Measurements from ENCODE around the gene EBI3.
"Not testable (repeated sequence)": the region's sequence is repeated elsewhere in the genome, so short reads cannot be mapped to it uniquely, and the experiment has no call there.

The EBI3 gene

GRCh38 chr19:4186087-4186993 lies 43.0 kb upstream of the EBI3 start:
- no peaks in the 10 kb centered on the region for H3K9me3 ChIP-seq (replicated peaks in 1 of 11)
- no peaks in the 10 kb centered on the region for H3K27me3 ChIP-seq
- H3K9ac ChIP-seq = no peak overlapping the region
- no peak for TF ChIP-seq Cebpa-rat (IDR thresholded peaks at IDR 0.05)
- H3K27ac ChIP-seq = no peak overlapping the region
- H4K20me1 ChIP-seq = peaks cover 0 to 5% (median 0%) of the 10 kb centered on the region in 11 experiments; a peak in 2 of 22 replicates
- H3K4me3 ChIP-seq = no peak overlapping the region
- H3K4me2 ChIP-seq = no peak overlapping the region
- no peaks in the 10 kb centered on the region for H3K36me3 ChIP-seq
- H3K4me1 ChIP-seq = peaks cover 13 to 27% (median 20%) of the 10 kb centered on the region in 10 experiments

- H4K20me1 ChIP-seq = no peaks in the 10 kb centered on the region
- H3K36me3 ChIP-seq = no peaks in the 10 kb centered on the region
- no peak overlapping the region for H3K9ac ChIP-seq
- no peak overlapping the region for H3K27ac ChIP-seq
- H3K4me3 ChIP-seq = no peak overlapping the region
- peaks cover 8 to 22% (median 15%) of the 10 kb centered on the region in 10 experiments; a peak in 16 of 20 replicates for H3K4me1 ChIP-seq
- no peak for TF ChIP-seq Cebpa-rat (IDR thresholded peaks at IDR 0.05)
- no peaks in the 10 kb centered on the region for H3K27me3 ChIP-seq
- H3K4me2 ChIP-seq = no peak overlapping the region
- H3K9me3 ChIP-seq (replicated peaks in 1 of 11) = no peaks in the 10 kb centered on the region
These were observed 41.8 kb upstream of the EBI3 start for GRCh38 chr19:4187313-4188122.

GRCh38 chr19:4189641-4190040 lies 39.7 kb upstream of the EBI3 start:
- Histone ChIP-seq H3K27me3 (no peaks in the 10 kb centered on the region), H3K36me3 (no peaks in the 10 kb centered on the region), H3K4me1 (peaks cover 0 to 19% (median 16%) of the 10 kb centered on the region in 10 experiments; a peak in 15 of 20 replicates), H3K9ac (no peak overlapping the region), H3K4me2 (no peak overlapping the region), H3K4me3 (no peak overlapping the region), H4K20me1 (no peaks in the 10 kb centered on the region), H3K27ac (no peak overlapping the region), H3K9me3 (replicated peaks in 1 of 11) (no peaks in the 10 kb centered on the region)
- no peak for TF ChIP-seq Cebpa-rat (IDR thresholded peaks at IDR 0.05)

GRCh38 chr19:4192537-4192936 lies 36.8 kb upstream of the EBI3 start:
- H3K27ac ChIP-seq, H3K4me2 ChIP-seq, H3K9ac ChIP-seq, H3K4me3 ChIP-seq, H4K20me1 ChIP-seq, H3K36me3 ChIP-seq: not testable (repeated sequence)
- Histone ChIP-seq H3K9me3 (replicated peaks in 1 of 11) (peaks cover 0 to 11% (median 7%) of the 10 kb centered on the region in 11 experiments; a peak in 14 of 22 replicates), H3K4me1 (peaks cover 0 to 28% (median 22%) of the 10 kb centered on the region in 10 experiments; a peak in 15 of 20 replicates), H3K27me3 (peaks cover 9 to 13% (median 12%) of the 10 kb centered on the region in 11 experiments)

- Histone ChIP-seq H3K27ac (0 out of 22 replicates have a peak overlapping the region, but pooled peaks of 1 of the 11 experiments have one; percentile 2), H3K4me3 (no peak overlapping the region), H3K9me3 (replicated peaks in 1 of 11) (peaks cover 0 to 14% (median 7%) of the 10 kb centered on the region in 11 experiments; a peak in 14 of 22 replicates), H3K4me1 (peaks cover 0 to 28% (median 22%) of the 10 kb centered on the region in 10 experiments; a peak in 15 of 20 replicates), H3K4me2 (peak overlapping the region in 8 of 11 experiments; percentile 9 to 81 (median 68); a peak in 16 of 22 replicates), H4K20me1 (0 out of 22 replicates have a peak, but pooled peaks cover 0 to 7% (median 0%) of the 10 kb centered on the region in 11 experiments), H3K36me3 (no peaks in the 10 kb centered on the region), H3K27me3 (peaks cover 26 to 32% (median 29%) of the 10 kb centered on the region in 11 experiments), H3K9ac (peak overlapping the region in 6 of 11 experiments; percentile 10 to 52 (median 40); a peak in 7 of 22 replicates)
- no peak for TF ChIP-seq Cebpa-rat (IDR thresholded peaks at IDR 0.05)
These were observed 35.0 kb upstream of the EBI3 start for GRCh38 chr19:4194353-4194752.

GRCh38 chr19:4196009-4196408 lies 33.3 kb upstream of the EBI3 start:
- TF ChIP-seq Cebpa-rat (IDR thresholded peaks at IDR 0.05) = no peak
- peaks cover 0 to 28% (median 22%) of the 10 kb centered on the region in 10 experiments; a peak in 15 of 20 replicates for H3K4me1 ChIP-seq
- no peaks in the 10 kb centered on the region for H3K36me3 ChIP-seq
- H3K9ac ChIP-seq = no peak overlapping the region
- 0 out of 22 replicates have a peak, but pooled peaks cover 0 to 13% (median 0%) of the 10 kb centered on the region in 11 experiments for H4K20me1 ChIP-seq
- peaks cover 0 to 14% (median 7%) of the 10 kb centered on the region in 11 experiments; a peak in 14 of 22 replicates for H3K9me3 ChIP-seq (replicated peaks in 1 of 11)
- H3K27me3 ChIP-seq = peaks cover 37 to 48% (median 46%) of the 10 kb centered on the region in 11 experiments
- no peak overlapping the region for H3K4me3 ChIP-seq
- H3K4me2 ChIP-seq = no peak overlapping the region
- no peak overlapping the region for H3K27ac ChIP-seq

GRCh38 chr19:4196587-4197148 lies 32.7 kb upstream of the EBI3 start:
- Histone ChIP-seq H3K4me1 (peaks cover 0 to 28% (median 22%) of the 10 kb centered on the region in 10 experiments; a peak in 15 of 20 replicates), H3K4me2 (no peak overlapping the region), H3K9me3 (replicated peaks in 1 of 11) (peaks cover 0 to 14% (median 7%) of the 10 kb centered on the region in 11 experiments; a peak in 14 of 22 replicates), H3K36me3 (no peaks in the 10 kb centered on the region), H3K27me3 (peaks cover 37 to 55% (median 52%) of the 10 kb centered on the region in 11 experiments), H4K20me1 (0 out of 22 replicates have a peak, but pooled peaks cover 0 to 13% (median 0%) of the 10 kb centered on the region in 11 experiments), H3K27ac (no peak overlapping the region), H3K4me3 (no peak overlapping the region), H3K9ac (no peak overlapping the region)
- TF ChIP-seq Cebpa-rat (IDR thresholded peaks at IDR 0.05) = no peak

DNA sequence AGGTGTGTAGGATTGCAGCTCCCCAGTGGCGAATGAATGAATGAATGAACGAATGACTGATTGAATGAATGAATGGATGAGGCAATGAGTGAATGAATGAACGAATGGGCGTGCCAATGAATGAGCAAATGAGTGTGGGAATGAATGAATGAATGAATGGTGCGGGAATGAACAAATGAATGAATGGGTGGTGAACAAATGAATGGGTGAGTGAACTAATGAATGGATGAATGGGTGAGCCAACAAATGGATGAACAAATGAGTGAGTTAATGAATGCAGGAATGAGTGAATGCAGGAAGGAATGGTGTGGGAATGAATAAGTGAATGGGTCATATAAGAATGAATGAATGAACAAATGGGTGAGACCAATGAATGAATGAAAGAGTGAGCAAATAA lies 32.1 kb upstream of the EBI3 start:
- H3K4me1 ChIP-seq = peaks cover 0 to 28% (median 22%) of the 10 kb centered on the region in 10 experiments; a peak in 15 of 20 replicates
- 0 out of 22 replicates have a peak, but pooled peaks cover 0 to 13% (median 0%) of the 10 kb centered on the region in 11 experiments for H4K20me1 ChIP-seq
- H3K9ac ChIP-seq = no peak overlapping the region
- no peaks in the 10 kb centered on the region for H3K36me3 ChIP-seq
- no peak overlapping the region for H3K4me2 ChIP-seq
- TF ChIP-seq Cebpa-rat (IDR thresholded peaks at IDR 0.05) = no peak
- peaks cover 0 to 14% (median 7%) of the 10 kb centered on the region in 11 experiments; a peak in 14 of 22 replicates for H3K9me3 ChIP-seq (replicated peaks in 1 of 11)
- H3K4me3 ChIP-seq = no peak overlapping the region
- H3K27ac ChIP-seq = no peak overlapping the region
- H3K27me3 ChIP-seq = peaks cover 37 to 60% (median 56%) of the 10 kb centered on the region in 11 experiments

Data from BLaER1 treated with 17β-estradiol and CSF1 and Interleukin-3, amounts not matched to agents 10 nM and 100 nM (cell line).